Measurements from ENCODE around the gene JCAD.

JCAD gene

DNA sequence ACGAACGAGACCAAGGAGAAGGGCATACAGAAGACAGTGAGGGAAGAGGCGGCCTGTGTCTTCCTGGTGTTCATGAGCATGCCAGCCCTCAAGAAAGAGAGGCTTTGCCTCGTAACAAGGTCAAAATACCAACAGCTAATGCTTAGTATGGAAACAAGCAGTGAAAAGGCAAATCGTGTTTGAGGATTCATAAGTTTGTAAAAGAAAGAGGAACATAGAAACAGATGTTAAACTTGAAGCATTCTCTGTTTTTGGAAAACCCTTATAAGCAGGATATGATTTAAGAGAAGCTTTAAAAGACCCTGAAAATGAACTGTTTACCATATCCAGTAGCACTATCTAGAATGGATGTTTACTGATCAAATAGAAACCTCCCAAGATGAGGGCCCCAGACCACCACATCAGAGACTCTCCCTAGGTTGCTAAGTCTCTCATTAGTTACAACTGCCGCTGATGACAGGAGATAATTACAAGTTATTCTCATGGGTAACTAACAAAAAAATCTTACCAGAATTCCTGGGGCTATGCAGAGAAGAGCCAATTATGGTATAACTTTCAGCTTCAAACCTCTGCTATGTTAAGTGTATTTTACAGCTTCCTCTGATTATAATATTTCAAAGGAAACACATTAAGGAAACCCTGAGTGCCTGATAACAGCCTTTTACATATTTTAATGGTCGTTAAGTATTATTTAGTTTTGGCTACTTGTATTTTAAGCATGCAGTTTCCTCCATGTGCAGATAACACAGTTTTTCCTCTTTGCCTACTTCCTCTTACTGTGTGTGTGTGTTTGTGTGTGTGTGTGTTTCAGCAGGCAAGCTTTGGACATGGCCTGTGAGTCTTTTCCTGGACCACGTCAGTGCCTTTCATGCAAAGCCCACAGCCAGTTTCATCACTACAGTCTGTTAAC lies 17.9 kb downstream of the JCAD start:
- peaks cover 60% of the 10 kb centered on the region for H3K27me3 Mint-ChIP-seq
- no peak for ATAC-seq
- no peaks in the 10 kb centered on the region for H3K9me3 Mint-ChIP-seq
- no peak overlapping the region for H3K27ac Mint-ChIP-seq
- peaks cover 6% of the 10 kb centered on the region for H3K4me1 Mint-ChIP-seq
- H3K4me3 Mint-ChIP-seq, result no peak overlapping the region
- H3K36me3 Mint-ChIP-seq, result no peaks in the 10 kb centered on the region

- ATAC-seq, result no peak
Measured at GRCh38 chr10:30040597-30040996, 18.8 kb downstream of the JCAD start.

DNA sequence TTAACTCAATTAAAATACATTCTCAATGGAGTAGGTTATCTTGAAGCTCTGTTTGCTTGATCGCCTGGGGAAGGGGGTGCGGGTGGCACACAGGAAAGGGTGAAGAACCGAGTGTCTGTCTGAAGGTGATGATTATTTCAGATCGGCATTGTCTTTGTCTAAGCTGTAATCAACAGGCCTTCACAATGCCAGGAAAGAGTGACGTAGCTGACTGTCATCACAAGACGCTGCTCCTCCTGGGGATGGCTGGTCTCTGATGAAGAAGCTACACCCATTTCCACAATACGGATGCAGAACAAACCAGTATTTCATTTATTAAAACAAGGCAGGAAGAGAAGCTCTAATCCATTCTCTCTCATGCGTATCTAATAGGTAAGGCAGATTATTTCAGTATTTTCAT lies 19.4 kb downstream of the JCAD start:
- no peak for ATAC-seq
- Mint-ChIP-seq H3K36me3 (no peaks in the 10 kb centered on the region), H3K4me1 (peaks cover 6% of the 10 kb centered on the region), H3K27ac (no peak overlapping the region), H3K4me3 (no peak overlapping the region), H3K9me3 (no peaks in the 10 kb centered on the region), H3K27me3 (peaks cover 49% of the 10 kb centered on the region)

More at GRCh38 chr10:30040597-30040996, 18.8 kb downstream of the JCAD start:
- no peaks in the 10 kb centered on the region for H3K36me3 Mint-ChIP-seq
- no peak overlapping the region for H3K4me3 Mint-ChIP-seq
- H3K27me3 Mint-ChIP-seq, result peaks cover 54% of the 10 kb centered on the region
- H3K4me1 Mint-ChIP-seq, result peaks cover 6% of the 10 kb centered on the region
- H3K27ac Mint-ChIP-seq, result no peak overlapping the region
- H3K9me3 Mint-ChIP-seq, result no peaks in the 10 kb centered on the region

- peaks cover 45% of the 10 kb centered on the region for H3K27me3 Mint-ChIP-seq
- H3K36me3 Mint-ChIP-seq, result no peaks in the 10 kb centered on the region
- H3K9me3 Mint-ChIP-seq, result no peaks in the 10 kb centered on the region
- H3K4me1 Mint-ChIP-seq, result peaks cover 6% of the 10 kb centered on the region
- H3K27ac Mint-ChIP-seq, result no peak overlapping the region
- ATAC-seq, result no peak
- no peak overlapping the region for H3K4me3 Mint-ChIP-seq
Measured at GRCh38 chr10:30039567-30039966, 19.8 kb downstream of the JCAD start.

- no peaks in the 10 kb centered on the region for H3K36me3 Mint-ChIP-seq
- no peak overlapping the region for H3K4me3 Mint-ChIP-seq
- peaks cover 6% of the 10 kb centered on the region for H3K4me1 Mint-ChIP-seq
- peaks cover 40% of the 10 kb centered on the region for H3K27me3 Mint-ChIP-seq
- no peaks in the 10 kb centered on the region for H3K9me3 Mint-ChIP-seq
- no peak for ATAC-seq
- no peak overlapping the region for H3K27ac Mint-ChIP-seq
Measured at GRCh38 chr10:30038781-30039536, 20.4 kb downstream of the JCAD start.

DNA sequence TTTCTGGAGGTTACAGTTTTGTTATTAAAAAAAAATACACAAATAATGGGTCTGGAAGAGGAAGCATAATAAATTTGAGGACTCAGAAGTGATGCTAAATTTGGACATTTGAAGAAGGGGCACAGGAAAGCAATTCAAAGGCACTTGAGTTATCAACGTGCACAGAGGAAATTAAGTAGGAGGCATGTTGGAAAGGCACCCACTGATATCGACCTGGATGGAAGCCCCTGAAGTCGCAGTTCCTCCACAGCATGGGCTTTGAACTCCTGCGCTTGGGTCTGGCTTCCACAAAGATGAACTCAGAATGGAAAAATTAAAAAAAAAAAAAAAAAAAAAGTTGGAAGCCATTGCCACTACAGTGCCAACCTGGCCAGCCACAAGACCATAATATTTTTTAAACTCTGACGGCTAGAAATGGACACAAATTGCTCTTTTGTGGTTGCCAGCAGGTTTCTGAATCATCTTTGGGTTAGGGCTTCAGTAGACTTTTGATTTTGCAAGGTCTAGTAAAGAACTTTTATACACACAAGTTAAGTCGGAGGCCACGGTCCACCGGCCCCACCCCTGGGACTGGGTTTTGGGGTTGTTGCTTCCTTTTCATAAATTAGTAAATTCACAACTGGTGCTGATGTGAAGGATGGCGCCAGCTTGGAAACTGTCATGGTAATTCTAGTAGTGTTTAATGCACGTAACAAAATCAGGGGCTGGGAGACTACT lies 21.6 kb downstream of the JCAD start:
- Mint-ChIP-seq H3K4me1 (peaks cover 6% of the 10 kb centered on the region), H3K9me3 (no peaks in the 10 kb centered on the region), H3K4me3 (no peak overlapping the region), H3K27ac (no peak overlapping the region), H3K27me3 (peaks cover 51% of the 10 kb centered on the region), H3K36me3 (no peaks in the 10 kb centered on the region)
- no peak for ATAC-seq

- H3K4me1 Mint-ChIP-seq, result peaks cover 6% of the 10 kb centered on the region
- no peaks in the 10 kb centered on the region for H3K9me3 Mint-ChIP-seq
- H3K36me3 Mint-ChIP-seq, result no peaks in the 10 kb centered on the region
- peaks cover 51% of the 10 kb centered on the region for H3K27me3 Mint-ChIP-seq
- no peak for ATAC-seq
- no peak overlapping the region for H3K27ac Mint-ChIP-seq
- H3K4me3 Mint-ChIP-seq, result no peak overlapping the region
Measured at GRCh38 chr10:30036811-30037210, 22.6 kb downstream of the JCAD start.

- Mint-ChIP-seq H3K36me3 (no peaks in the 10 kb centered on the region), H3K9me3 (no peaks in the 10 kb centered on the region), H3K4me3 (no peak overlapping the region), H3K27me3 (peaks cover 51% of the 10 kb centered on the region), H3K4me1 (peaks cover 6% of the 10 kb centered on the region), H3K27ac (no peak overlapping the region)
- ATAC-seq, result no peak
Measured at GRCh38 chr10:30036341-30036740, 23.0 kb downstream of the JCAD start.

DNA sequence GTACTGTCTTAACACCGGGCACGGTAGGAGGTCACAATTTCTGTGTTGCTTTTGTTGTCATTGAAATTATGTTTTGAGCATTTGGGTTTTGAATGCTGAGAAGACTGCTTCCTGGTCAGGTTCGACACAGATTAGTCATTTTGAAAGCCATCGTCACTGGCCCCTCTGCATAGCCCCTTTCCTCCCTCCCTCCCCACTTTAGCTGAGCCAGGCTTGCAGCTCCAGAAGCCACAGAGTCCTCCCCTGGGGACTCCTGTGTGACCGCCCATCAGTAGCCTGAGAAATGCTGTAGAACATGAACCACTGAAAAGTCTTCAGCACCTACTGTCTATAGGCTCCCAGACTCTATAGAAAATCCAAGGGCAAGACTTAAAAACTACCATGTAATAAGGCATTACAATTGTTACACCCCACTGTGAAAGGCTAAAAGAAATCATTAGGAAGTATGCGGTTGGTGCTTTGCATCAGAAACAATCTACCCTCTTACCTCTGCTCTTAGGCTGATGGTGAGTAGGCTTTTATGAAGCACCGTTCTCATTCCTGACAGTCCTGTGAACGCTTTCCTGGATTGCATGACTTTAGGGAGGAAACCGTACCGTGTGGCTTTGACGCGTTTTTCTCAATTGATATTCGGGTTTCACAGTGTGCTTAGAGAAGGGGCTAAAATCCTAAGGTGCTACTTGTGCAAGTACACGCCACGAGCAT lies 24.8 kb downstream of the JCAD start:
- ATAC-seq, result no peak
- Mint-ChIP-seq H3K4me3 (no peak overlapping the region), H3K36me3 (no peaks in the 10 kb centered on the region), H3K27me3 (peaks cover 52% of the 10 kb centered on the region), H3K9me3 (no peaks in the 10 kb centered on the region), H3K4me1 (peaks cover 6% of the 10 kb centered on the region), H3K27ac (no peak overlapping the region)

- H3K4me1 Mint-ChIP-seq, result peaks cover 16% of the 10 kb centered on the region
- peaks cover 40% of the 10 kb centered on the region for H3K27me3 Mint-ChIP-seq
- ATAC-seq, result no peak
Measured at GRCh38 chr10:30032125-30032524, 27.3 kb downstream of the JCAD start.

GRCh38 chr10:30029872-30030256 lies 29.5 kb downstream of the JCAD start:
- Mint-ChIP-seq H3K4me1 (peaks cover 22% of the 10 kb centered on the region), H3K9me3 (no peaks in the 10 kb centered on the region), H3K27me3 (peaks cover 31% of the 10 kb centered on the region), H3K27ac (no peak overlapping the region), H3K36me3 (no peaks in the 10 kb centered on the region), H3K4me3 (no peak overlapping the region)
- no peak for ATAC-seq

More at GRCh38 chr10:30032125-30032524, 27.3 kb downstream of the JCAD start:
- no peak overlapping the region for H3K4me3 Mint-ChIP-seq
- H3K27ac Mint-ChIP-seq, result no peak overlapping the region
- no peaks in the 10 kb centered on the region for H3K36me3 Mint-ChIP-seq
- no peaks in the 10 kb centered on the region for H3K9me3 Mint-ChIP-seq

DNA sequence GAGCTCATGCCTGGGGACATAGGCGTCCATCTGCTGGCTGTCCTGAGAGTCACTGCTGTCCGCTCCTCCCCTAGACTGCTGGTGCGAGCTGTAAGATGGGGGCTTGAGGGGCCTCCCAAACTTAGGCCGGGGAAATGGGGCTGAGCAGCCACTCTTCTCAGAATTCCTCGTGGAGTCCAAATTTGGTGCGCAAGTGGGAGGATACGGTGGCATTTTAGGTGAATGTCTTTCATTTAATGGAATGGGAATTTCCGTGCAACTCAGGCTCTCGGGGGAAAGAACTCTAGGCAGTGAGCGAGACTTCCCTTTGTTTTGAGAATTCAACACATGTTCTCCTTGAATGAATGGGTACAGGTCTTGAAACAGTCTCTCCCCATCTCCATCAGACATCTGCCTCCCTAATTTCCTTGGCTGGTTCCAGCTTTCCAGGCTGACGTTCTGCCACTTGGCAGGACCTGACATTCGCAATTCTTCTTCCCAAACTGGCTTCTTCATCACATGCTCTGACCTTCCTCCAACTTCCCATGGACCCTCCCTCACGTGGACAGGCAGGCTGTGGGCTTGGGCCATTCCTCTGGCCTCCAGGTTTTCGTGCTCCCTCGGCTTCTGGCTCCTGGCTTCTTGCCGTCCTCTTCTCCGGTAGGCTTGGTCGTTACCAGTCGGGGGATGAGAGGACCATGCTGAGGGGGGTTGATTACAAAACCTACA lies 30.1 kb downstream of the JCAD start:
- Mint-ChIP-seq H3K27me3 (peaks cover 31% of the 10 kb centered on the region), H3K4me1 (peaks cover 22% of the 10 kb centered on the region), H3K9me3 (no peaks in the 10 kb centered on the region), H3K36me3 (no peaks in the 10 kb centered on the region), H3K27ac (no peak overlapping the region), H3K4me3 (no peak overlapping the region)
- ATAC-seq, result no peak

DNA sequence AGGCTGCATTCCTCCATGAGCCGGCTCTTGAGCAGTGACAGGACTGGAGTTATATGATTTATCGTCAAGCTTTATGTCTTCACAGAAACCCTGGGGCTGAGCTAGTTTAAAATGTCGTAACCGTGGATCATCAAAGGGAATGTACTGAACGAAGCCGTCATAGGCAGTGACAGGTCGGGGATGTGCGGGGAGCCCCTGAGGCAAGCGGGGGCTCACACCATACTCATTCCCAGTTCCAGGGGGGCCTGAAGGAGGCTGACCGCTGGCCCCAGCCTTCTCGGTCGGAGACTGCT lies 30.7 kb downstream of the JCAD start:
- Mint-ChIP-seq H3K9me3 (no peaks in the 10 kb centered on the region), H3K4me1 (peaks cover 22% of the 10 kb centered on the region), H3K27me3 (peaks cover 28% of the 10 kb centered on the region), H3K4me3 (no peak overlapping the region), H3K27ac (no peak overlapping the region), H3K36me3 (no peaks in the 10 kb centered on the region)
- no peak for ATAC-seq

- H3K27ac Mint-ChIP-seq, result peak overlapping the region; percentile 59
- ATAC-seq, result no peak
- peaks cover 23% of the 10 kb centered on the region for H3K27me3 Mint-ChIP-seq
- H3K4me3 Mint-ChIP-seq, result no peak overlapping the region
- peaks cover 22% of the 10 kb centered on the region for H3K4me1 Mint-ChIP-seq
- H3K9me3 Mint-ChIP-seq, result no peaks in the 10 kb centered on the region
- H3K36me3 Mint-ChIP-seq, result no peaks in the 10 kb centered on the region
Measured at GRCh38 chr10:30028006-30028737, 31.2 kb downstream of the JCAD start.
